SK-N-SH (cell line): ENCODE data around the gene SPINK14. TPM values are rescaled to one million over a fixed set of nuclear protein-coding genes. Genes with fewer than 3 reads are reported as not detected.

ENCODE experiments used
- CTCF ChIA-PET: fragments of 300-600, 350-600 bp; formaldehyde crosslinking; extraction: SDS; loops from one replicate; lab custom pipeline; 2021; lab: Yijun Ruan, JAX
- POLR2A ChIA-PET: fragments of 350-600 bp; sonication (Branson Sonifier 250); formaldehyde crosslinking; extraction: SDS; loops from one replicate; lab custom pipeline; 2020; ENCODE audit warnings: antibody characterized with exemption, inconsistent platforms; lab: Yijun Ruan, JAX
- DNase-seq: peaks from one replicate; pipeline ENCODE4 v3.0.0; 2012
- H2AFZ ChIP-seq: fragments of 200-600 bp; sonication (generic); 2 replicates; pipeline ENCODE4 v1.8.1; 2016; ENCODE audit warnings: antibody characterized with exemption, mild to moderate bottlenecking, low read depth
- H3F3A ChIP-seq: fragments of 200-600 bp; sonication (generic); replicated peaks from 2 replicates; pipeline ENCODE3; 2016; ENCODE audit warnings: antibody characterized with exemption, mild to moderate bottlenecking; ENCODE audit not compliant: insufficient read depth
- H3K27ac ChIP-seq, 2 experiments: fragments of 200-500 bp in 1 of 2; fragments of 200-600 bp in 1 of 2; sonication (Bioruptor generic) in 1 of 2; sonication (generic), shearing (Covaris generic) in 1 of 2; 2 replicates each; pipeline versions ENCODE4 v1.5.1 to v1.6.1; 2014 to 2016; ENCODE audit warnings: low read depth in 2 of 2, inconsistent platforms in 1 of 2, low read length in 1 of 2, mild to moderate bottlenecking in 1 of 2, mixed read lengths in 1 of 2
- H3K27me3 ChIP-seq: fragments of 200-600 bp; sonication (generic), shearing (Covaris generic); 2 replicates; pipeline ENCODE4 v1.6.1; 2016; ENCODE audit warnings: mixed run types; ENCODE audit not compliant: insufficient read depth
- H3K36me3 ChIP-seq, 2 experiments: fragments of 200-500 bp in 1 of 2; fragments of 200-600 bp in 1 of 2; sonication (Bioruptor generic) in 1 of 2; sonication (generic) in 1 of 2; replicated peaks in 1 of 2; 2 replicates each; pipeline versions ENCODE3 to v1.5.1; 2014 to 2016; ENCODE audit warnings: low read length in 1 of 2, mild to moderate bottlenecking in 1 of 2; ENCODE audit not compliant: insufficient read depth in 2 of 2, control insufficient read depth in 1 of 2
- H3K4me1 ChIP-seq, 2 experiments: fragments of 200-500 bp in 1 of 2; fragments of 200-600 bp in 1 of 2; sonication (Bioruptor generic) in 1 of 2; sonication (generic), shearing (Covaris generic) in 1 of 2; 2 replicates each; pipeline versions ENCODE4 v1.5.1 to v1.6.1; 2014 to 2016; ENCODE audit warnings: low read depth in 1 of 2, low read length in 1 of 2, mixed run types in 1 of 2; ENCODE audit not compliant: insufficient read depth in 2 of 2, control insufficient read depth in 1 of 2
- H3K4me2 ChIP-seq: fragments of 200-600 bp; sonication (generic), shearing (Covaris generic); 2 replicates; pipeline ENCODE4 v1.6.1; 2017; ENCODE audit warnings: mixed run types
- H3K4me3 ChIP-seq, 2 experiments: fragments of 200-500 bp in 1 of 2; fragments of 200-600 bp in 1 of 2; sonication (Bioruptor generic) in 1 of 2; sonication (generic), shearing (Covaris generic) in 1 of 2; 2 replicates each; pipeline versions ENCODE4 v1.5.1 to v1.8.1; 2014 to 2016; ENCODE audit warnings: low read depth in 2 of 2, inconsistent platforms in 1 of 2, low read length in 1 of 2, mild to moderate bottlenecking in 1 of 2, mixed read lengths in 1 of 2, moderate library complexity in 1 of 2
- H3K79me2 ChIP-seq: fragments of 200-600 bp; sonication (generic); 2 replicates; pipeline ENCODE4 v1.8.1; 2017; ENCODE audit warnings: mild to moderate bottlenecking; ENCODE audit not compliant: insufficient read depth
- H3K9ac ChIP-seq: fragments of 200-600 bp; sonication (generic); 2 replicates; pipeline ENCODE4 v1.6.1; 2017; ENCODE audit warnings: mixed run types
- H3K9me2 ChIP-seq: fragments of 200-600 bp; sonication (generic); 2 replicates; pipeline ENCODE4 v1.6.1; 2017; ENCODE audit warnings: mixed run types
- H3K9me3 ChIP-seq: fragments of 200-600 bp; sonication (generic); 2 replicates; pipeline ENCODE4 v1.6.1; 2017; ENCODE audit warnings: mixed run types, mild to moderate bottlenecking, moderate library complexity
- H4K20me1 ChIP-seq: fragments of 200-600 bp; sonication (generic); 2 replicates; pipeline ENCODE4 v1.6.1; 2017; ENCODE audit warnings: mild to moderate bottlenecking, mixed run types; ENCODE audit not compliant: insufficient read depth
- CTCF ChIP-seq: fragments of 200-600 bp; sonication (generic); IDR thresholded peaks from 2 replicates; pipeline ENCODE4 v1.6.1; 2017; ENCODE audit warnings: antibody characterized with exemption, mild to moderate bottlenecking, moderate library complexity
- EZH2phosphoT487 ChIP-seq: fragments of 200-600 bp; sonication (generic); IDR thresholded peaks from 2 replicates; pipeline ENCODE4 v1.6.1; 2017; ENCODE audit warnings: low read depth, mixed run types, mild to moderate bottlenecking, antibody characterized with exemption, moderate library complexity, borderline replicate concordance
- FOSL2 ChIP-seq: IDR thresholded peaks from 2 replicates; pipeline ENCODE4 v1.4.0; 2012; ENCODE audit warnings: low read depth, mild to moderate bottlenecking, moderate library complexity, borderline replicate concordance
- MAX ChIP-seq: IDR thresholded peaks from 2 replicates; pipeline ENCODE4 v1.4.0; 2012; ENCODE audit warnings: low read depth
- MEF2A ChIP-seq: IDR thresholded peaks from 2 replicates; pipeline ENCODE4 v1.4.0; 2012; ENCODE audit warnings: low read depth, borderline replicate concordance
- NFIC ChIP-seq: IDR thresholded peaks from 2 replicates; pipeline ENCODE4 v1.4.0; 2012; ENCODE audit warnings: borderline replicate concordance
- NRF1 ChIP-seq: IDR thresholded peaks from 2 replicates; pipeline ENCODE4 v1.6.1; 2012; ENCODE audit warnings: low read depth, mild to moderate bottlenecking, low read length
- POLR2AphosphoS5 ChIP-seq: IDR thresholded peaks from 2 replicates; pipeline ENCODE4 v1.6.1; 2012; ENCODE audit warnings: low read depth, low read length
- RAD21 ChIP-seq: IDR thresholded peaks from 2 replicates; pipeline ENCODE4 v1.6.1; 2012; ENCODE audit warnings: mild to moderate bottlenecking, low read length
- RCOR1 ChIP-seq: fragments of 150-350 bp; IDR thresholded peaks from 2 replicates; pipeline ENCODE4 v1.6.1; 2017; ENCODE audit warnings: antibody characterized with exemption, low read length
- RXRA ChIP-seq: IDR thresholded peaks from 2 replicates; pipeline ENCODE4 v1.4.0; 2012; ENCODE audit warnings: low read depth, mild to moderate bottlenecking, borderline replicate concordance
- SIN3A ChIP-seq: IDR thresholded peaks from 2 replicates; pipeline ENCODE4 v1.6.1; 2012; ENCODE audit warnings: low read depth, mild to moderate bottlenecking, low read length, moderate library complexity, borderline replicate concordance
- SMC3 ChIP-seq: IDR thresholded peaks from 2 replicates; pipeline ENCODE4 v1.6.1; 2012; ENCODE audit warnings: low read depth, low read length, improper control_type of control experiment
- USF2 ChIP-seq: fragments of 150-350 bp; IDR thresholded peaks from 2 replicates; pipeline ENCODE4 v1.6.1; 2017; ENCODE audit warnings: antibody characterized with exemption, low read length, low read depth, borderline replicate concordance
- WGBS: methylation state at CpG from one replicate; pipeline ENCODE4 v1.1.6; 2017; ENCODE audit warnings: low lambda C conversion rate; 5-methylcytosine and 5-hydroxymethylcytosine counted together
- polyA plus RNA-seq, 3 experiments: library from polyadenylated mRNA; depleted of rRNA; stranded (reverse); fragments of >200 nt; gene quantifications; 2 replicates each; pipeline ENCODE4 v1.2.3, GENCODE V29; 2012

The SPINK14 gene
- polyA plus RNA-seq, 1 of the 3 experiments (the other 2 are of a cell fraction) = not detected

- WGBS = 33% methylated on average over 3 of the region's 3 CpGs
- peak; percentile 12 for DNase-seq
- CTCF ChIA-PET = interaction anchor here (0.7 to 2.8 kb wide), 38 partner anchors 9 to 936 kb away, joined by 3 to 45 read pairs (median 4); partner anchors contain the start of gene SPINK14
Observed at GRCh38 chr5:148179234-148179824, 11.0 kb downstream of the SPINK14 start.

More at GRCh38 chr5:148179234-148179824, 11.0 kb downstream of the SPINK14 start:
- Histone ChIP-seq H3K9me3 (no peaks in the 10 kb centered on the region), H3K4me3 (no peak overlapping the region), H3K9ac (no peak overlapping the region), H3F3A (no peaks in the 10 kb centered on the region), H3K4me1 (no peaks in the 10 kb centered on the region), H4K20me1 (no peaks in the 10 kb centered on the region), H3K36me3 (no peaks in the 10 kb centered on the region), H3K9me2 (no peaks in the 10 kb centered on the region), H3K79me2 (no peaks in the 10 kb centered on the region), H3K27me3 (no peaks in the 10 kb centered on the region), H2AFZ (no peak overlapping the region), H3K4me2 (no peak overlapping the region), H3K27ac (no peak overlapping the region)
- TF ChIP-seq SMC3 = peak; percentile 60
- no peak for TF ChIP-seq POLR2AphosphoS5
- no peak for TF ChIP-seq EZH2phosphoT487
- TF ChIP-seq RCOR1 = no peak
- no peak for TF ChIP-seq NRF1
- peak; percentile 91 for TF ChIP-seq RAD21
- TF ChIP-seq USF2 = no peak
- no peak for TF ChIP-seq SIN3A
- TF ChIP-seq RXRA = no peak
- TF ChIP-seq FOSL2 = no peak
- TF ChIP-seq MAX = no peak
- peak; percentile 82 for TF ChIP-seq CTCF
- no peak for TF ChIP-seq NFIC
- TF ChIP-seq MEF2A = no peak
- POLR2A ChIA-PET = no interaction called here
